IMR-90 (cell line): Measurements from ENCODE around the gene GIMAP7. TPM values are rescaled to one million over a fixed set of nuclear protein-coding genes. Genes with fewer than 3 reads are reported as not detected.

Experiments
- ATAC-seq: fragments of 200-7000 bp; cut with Tn5 transposase; 2 replicates; pipeline ENCODE4 v1.9.1; 2020; ENCODE audit warnings: low read depth, mild to moderate bottlenecking, moderate library complexity
- BruUV-seq: library from RNA; stranded (reverse); fragments of 400-500 nt; replicated peaks from 2 replicates; lab custom pipeline; 2021; lab: Mats Ljungman, UMichigan
- CTCF ChIA-PET: fragments of 300-600 bp; formaldehyde crosslinking; extraction: SDS; loops from one replicate; lab custom pipeline; 2021; ENCODE audit warnings: antibody characterized with exemption; lab: Yijun Ruan, JAX
- POLR2A ChIA-PET: fragments of 300-600 bp; sonication (Branson Sonifier 250); formaldehyde crosslinking; loops from one replicate; lab custom pipeline; 2022; ENCODE audit warnings: antibody characterized with exemption; ENCODE audit not compliant: unreplicated experiment; lab: Charles Lee
- DNase-seq: peaks from one replicate; pipeline ENCODE4 v3.0.0; 2013
- H2AFZ ChIP-seq: replicated peaks from 2 replicates; pipeline ENCODE3; 2013; ENCODE audit warnings: low read length, mild to moderate bottlenecking; ENCODE audit not compliant: poor library complexity
- H2AK5ac ChIP-seq: 2 replicates; pipeline ENCODE4 v1.6.1; 2013; ENCODE audit warnings: low read depth, low read length, inconsistent platforms
- H2AK9ac ChIP-seq: replicated peaks from 2 replicates; pipeline ENCODE3; 2013; ENCODE audit warnings: mild to moderate bottlenecking, low read depth, low read length, moderate library complexity; ENCODE audit not compliant: poor library complexity
- H2BK120ac ChIP-seq: 2 replicates; pipeline ENCODE4 v1.6.1; 2013; ENCODE audit warnings: low read depth, low read length, inconsistent platforms
- H2BK15ac ChIP-seq: 3 replicates; pipeline ENCODE4 v1.6.1; 2013; ENCODE audit warnings: low read depth, low read length, inconsistent platforms
- H2BK20ac ChIP-seq: 2 replicates; pipeline ENCODE4 v1.6.1; 2013; ENCODE audit warnings: low read depth, mild to moderate bottlenecking, inconsistent platforms, low read length, moderate library complexity
- H2BK5ac ChIP-seq: 2 replicates; pipeline ENCODE4 v1.6.1; 2013; ENCODE audit warnings: mild to moderate bottlenecking, low read depth, low read length, inconsistent platforms; ENCODE audit not compliant: poor library complexity, severe bottlenecking
- H3K14ac ChIP-seq: replicated peaks from 2 replicates; pipeline ENCODE4 v1.6.1; 2013; ENCODE audit warnings: low read depth, low read length, inconsistent platforms
- H3K18ac ChIP-seq: 2 replicates; pipeline ENCODE4 v1.6.1; 2013; ENCODE audit warnings: low read depth, low read length, control low read depth
- H3K23ac ChIP-seq: 2 replicates; pipeline ENCODE4 v1.6.1; 2013; ENCODE audit warnings: low read depth, low read length, inconsistent platforms
- H3K27ac ChIP-seq: 2 replicates; pipeline ENCODE4 v1.5.1; 2013; ENCODE audit warnings: mild to moderate bottlenecking, control low read depth, low read length; ENCODE audit not compliant: insufficient read depth
- H3K27me3 ChIP-seq: 2 replicates; pipeline ENCODE4 v1.6.1; 2013; ENCODE audit warnings: low read length; ENCODE audit not compliant: control insufficient read depth, insufficient read depth
- H3K36me3 ChIP-seq: 2 replicates; pipeline ENCODE4 v1.6.1; 2013; ENCODE audit warnings: low read length, mixed read lengths; ENCODE audit not compliant: control insufficient read depth, insufficient read depth
- H3K4ac ChIP-seq: 2 replicates; pipeline ENCODE4 v1.6.1; 2013; ENCODE audit warnings: low read depth, low read length, inconsistent platforms
- H3K4me1 ChIP-seq: 2 replicates; pipeline ENCODE4 v1.6.1; 2013; ENCODE audit warnings: low read length, mixed read lengths; ENCODE audit not compliant: control insufficient read depth, insufficient read depth
- H3K4me2 ChIP-seq: 2 replicates; pipeline ENCODE4 v1.6.1; 2013; ENCODE audit warnings: low read depth, mild to moderate bottlenecking, control low read depth, low read length, moderate library complexity
- H3K4me3 ChIP-seq: 2 replicates; pipeline ENCODE4 v1.5.1; 2013; ENCODE audit warnings: low read depth, mild to moderate bottlenecking, control low read depth, low read length, moderate library complexity; ENCODE audit not compliant: insufficient read depth
- H3K56ac ChIP-seq: 2 replicates; pipeline ENCODE4 v1.6.1; 2013; ENCODE audit warnings: low read length, inconsistent platforms; ENCODE audit not compliant: insufficient read depth; ENCODE audit errors: extremely low read depth
- H3K79me1 ChIP-seq, 2 experiments: 2 replicates each; pipeline ENCODE4 v1.6.1; 2013; ENCODE audit warnings: low read length in 2 of 2, inconsistent platforms in 1 of 2, low read depth in 1 of 2
- H3K9ac ChIP-seq: 2 replicates; pipeline ENCODE4 v1.6.1; 2013; ENCODE audit warnings: low read depth, low read length, control low read depth
- H3K9me1 ChIP-seq: 2 replicates; pipeline ENCODE4 v1.6.1; 2013; ENCODE audit warnings: low read length, inconsistent platforms; ENCODE audit not compliant: insufficient read depth
- H3K9me3 ChIP-seq: 2 replicates; pipeline ENCODE4 v1.6.1; 2013; ENCODE audit warnings: low read length; ENCODE audit not compliant: control insufficient read depth, insufficient read depth
- H4K20me1 ChIP-seq: 2 replicates; pipeline ENCODE4 v1.6.1; 2013; ENCODE audit warnings: low read length, inconsistent platforms; ENCODE audit not compliant: insufficient read depth
- H4K5ac ChIP-seq: 2 replicates; pipeline ENCODE4 v1.6.1; 2013; ENCODE audit warnings: mild to moderate bottlenecking, low read depth, low read length, control low read depth
- H4K8ac ChIP-seq, 2 experiments: 2 replicates each; pipeline ENCODE4 v1.6.1; 2013; ENCODE audit warnings: low read depth in 2 of 2, low read length in 2 of 2, control low read depth in 1 of 2, inconsistent platforms in 1 of 2
- H4K91ac ChIP-seq: 2 replicates; pipeline ENCODE4 v1.6.1; 2013; ENCODE audit warnings: low read depth, low read length, inconsistent platforms; ENCODE audit not compliant: insufficient read depth
- BHLHE40 ChIP-seq: fragments of 150-350 bp; IDR thresholded peaks from 2 replicates; pipeline ENCODE4 v1.6.1; 2016; ENCODE audit warnings: mild to moderate bottlenecking, low read depth, low read length
- CHD1 ChIP-seq: IDR thresholded peaks from 2 replicates; pipeline ENCODE4 v1.6.1; 2012; ENCODE audit warnings: low read depth, low read length, improper control_type of control experiment
- FOS ChIP-seq: fragments of 150-350 bp; IDR thresholded peaks from 2 replicates; pipeline ENCODE4 v1.6.1; 2016; ENCODE audit warnings: low read depth, low read length
- MAFK ChIP-seq: IDR thresholded peaks from 2 replicates; pipeline ENCODE4 v1.6.1; 2012; ENCODE audit warnings: low read depth, low read length, improper control_type of control experiment
- MXI1 ChIP-seq: IDR thresholded peaks from 2 replicates; pipeline ENCODE4 v1.6.1; 2012; ENCODE audit warnings: low read depth, mild to moderate bottlenecking, low read length, moderate library complexity, borderline replicate concordance
- NFE2L2 ChIP-seq: fragments of 150-350 bp; IDR thresholded peaks from 2 replicates; pipeline ENCODE4 v1.6.1; 2016; ENCODE audit warnings: low read depth, mild to moderate bottlenecking, low read length
- RCOR1 ChIP-seq: IDR thresholded peaks from 2 replicates; pipeline ENCODE4 v1.6.1; 2012; ENCODE audit warnings: mild to moderate bottlenecking, low read length, improper control_type of control experiment; ENCODE audit not compliant: insufficient replicate concordance
- SMC3 ChIP-seq: fragments of 150-350 bp; IDR thresholded peaks from 2 replicates; pipeline ENCODE4 v1.6.1; 2016; ENCODE audit warnings: low read depth, mild to moderate bottlenecking, antibody characterized with exemption, low read length, moderate library complexity
- WGBS, 2 experiments: methylation state at CpG; one replicate each; pipeline versions ENCODE4 v1.1.5 to v1.1.7; 2013; ENCODE audit warnings: missing lambda C conversion rate in 2 of 2; ENCODE audit not compliant: insufficient read length in 1 of 2; ENCODE audit errors: extremely low coverage in 2 of 2; 5-methylcytosine and 5-hydroxymethylcytosine counted together
- dilution Hi-C: fragments of 300-500 bp; cut with HindIII; formaldehyde crosslinking; loops from one replicate; pipeline ENCODE4 v1.14.3; 2018; ENCODE audit warnings: low sequenced_read_pairs; ENCODE audit not compliant: unreplicated experiment
- in situ Hi-C: fragments of 300-500 bp; cut with MboI; formaldehyde crosslinking; loops from 3 replicates; pipeline ENCODE4 v1.14.3; 2019; ENCODE audit warnings: low sequenced_read_pairs, inconsistent platforms, mixed read lengths
- intact Hi-C: fragments of 100-400 bp; cut with micrococcal nuclease; formaldehyde crosslinking; loops from 2 replicates; pipeline ENCODE4 v1.10.0; 2022
- polyA plus RNA-seq, 3 experiments: library from polyadenylated mRNA; depleted of rRNA; stranded (reverse); fragments of >200 nt; gene quantifications; 2 replicates each; pipeline ENCODE4 v1.2.3, GENCODE V29; 2012; ENCODE audit warnings: low replicate concordance in 1 of 3
- total RNA-seq: library from RNA; depleted of rRNA; stranded (reverse); fragments of >200 nt; gene quantifications from 2 replicates; pipeline ENCODE4 v1.2.3, GENCODE V29; 2012
- TF ChIP-seq, protein P1 (sequence below): conservative IDR thresholded peaks from 2 replicates; pipeline ENCODE4 v1.5.1; 2012; ENCODE audit warnings: mild to moderate bottlenecking, low read depth, low read length, improper control_type of control experiment
- TF ChIP-seq, protein P2 (sequence below): fragments of 150-350 bp; IDR thresholded peaks from 2 replicates; pipeline ENCODE4 v1.6.1; 2017; ENCODE audit warnings: mild to moderate bottlenecking, antibody characterized with exemption, low read length, low read depth

The GIMAP7 gene
- total and polyA plus RNA-seq, 2 of the 4 experiments (the other 2 are of a cell fraction) = not detected

DNA sequence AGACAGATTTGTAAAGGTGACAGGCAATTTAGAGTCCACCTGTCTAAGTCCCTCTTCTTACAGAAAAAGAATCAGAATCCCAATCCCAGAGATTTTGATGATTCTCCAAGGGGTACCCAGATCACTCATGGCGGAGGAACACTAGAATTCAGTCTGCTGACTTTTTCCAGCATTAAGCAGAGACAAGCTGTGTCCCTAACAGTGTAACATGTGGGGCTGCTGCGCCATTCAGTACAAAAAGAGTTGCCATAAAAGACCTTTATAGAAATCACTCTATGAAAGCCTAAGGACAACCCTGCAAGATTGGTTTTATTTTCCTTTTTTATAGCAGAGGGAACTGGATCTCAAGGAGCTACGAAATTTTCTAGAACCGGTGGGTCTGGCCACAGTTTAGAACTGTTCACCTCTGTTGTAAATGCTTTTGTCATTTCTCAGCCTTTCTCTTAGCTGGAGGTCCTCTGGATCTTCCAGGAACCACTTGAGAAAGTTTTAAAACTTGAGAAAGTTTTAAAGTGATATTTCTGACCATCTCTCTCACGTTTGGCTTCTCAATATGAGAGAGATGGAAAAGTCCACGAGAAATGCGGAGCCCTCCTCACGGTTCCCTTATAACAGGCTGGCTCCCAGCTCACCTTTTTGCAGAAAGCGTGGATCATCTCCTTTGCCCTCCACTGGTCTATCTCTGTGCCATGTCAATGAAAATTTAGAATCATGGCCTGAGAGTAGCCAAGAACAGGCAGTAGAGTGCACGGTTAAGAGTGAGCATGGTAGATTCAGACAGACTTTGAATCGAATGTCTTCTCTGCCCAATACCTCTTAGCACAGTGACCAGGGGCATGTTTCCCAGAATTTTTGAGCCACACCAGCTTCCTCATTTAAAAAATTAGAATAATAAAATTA, 826 bp downstream of the GIMAP7 start:
- H3K36me3 ChIP-seq = no peaks in the 10 kb centered on the region
- no peak for TF ChIP-seq NFE2L2
- TF ChIP-seq SMC3 = no peak
- no peak for TF ChIP-seq RCOR1
- TF ChIP-seq FOS = no peak
- TF ChIP-seq, protein P1, sequence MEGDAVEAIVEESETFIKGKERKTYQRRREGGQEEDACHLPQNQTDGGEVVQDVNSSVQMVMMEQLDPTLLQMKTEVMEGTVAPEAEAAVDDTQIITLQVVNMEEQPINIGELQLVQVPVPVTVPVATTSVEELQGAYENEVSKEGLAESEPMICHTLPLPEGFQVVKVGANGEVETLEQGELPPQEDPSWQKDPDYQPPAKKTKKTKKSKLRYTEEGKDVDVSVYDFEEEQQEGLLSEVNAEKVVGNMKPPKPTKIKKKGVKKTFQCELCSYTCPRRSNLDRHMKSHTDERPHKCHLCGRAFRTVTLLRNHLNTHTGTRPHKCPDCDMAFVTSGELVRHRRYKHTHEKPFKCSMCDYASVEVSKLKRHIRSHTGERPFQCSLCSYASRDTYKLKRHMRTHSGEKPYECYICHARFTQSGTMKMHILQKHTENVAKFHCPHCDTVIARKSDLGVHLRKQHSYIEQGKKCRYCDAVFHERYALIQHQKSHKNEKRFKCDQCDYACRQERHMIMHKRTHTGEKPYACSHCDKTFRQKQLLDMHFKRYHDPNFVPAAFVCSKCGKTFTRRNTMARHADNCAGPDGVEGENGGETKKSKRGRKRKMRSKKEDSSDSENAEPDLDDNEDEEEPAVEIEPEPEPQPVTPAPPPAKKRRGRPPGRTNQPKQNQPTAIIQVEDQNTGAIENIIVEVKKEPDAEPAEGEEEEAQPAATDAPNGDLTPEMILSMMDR = no peak
- TF ChIP-seq, protein P2, sequence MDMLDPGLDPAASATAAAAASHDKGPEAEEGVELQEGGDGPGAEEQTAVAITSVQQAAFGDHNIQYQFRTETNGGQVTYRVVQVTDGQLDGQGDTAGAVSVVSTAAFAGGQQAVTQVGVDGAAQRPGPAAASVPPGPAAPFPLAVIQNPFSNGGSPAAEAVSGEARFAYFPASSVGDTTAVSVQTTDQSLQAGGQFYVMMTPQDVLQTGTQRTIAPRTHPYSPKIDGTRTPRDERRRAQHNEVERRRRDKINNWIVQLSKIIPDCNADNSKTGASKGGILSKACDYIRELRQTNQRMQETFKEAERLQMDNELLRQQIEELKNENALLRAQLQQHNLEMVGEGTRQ = no peak
- no peak for TF ChIP-seq MXI1
- TF ChIP-seq BHLHE40 = no peak
- no peak for TF ChIP-seq CHD1
- TF ChIP-seq MAFK = no peak
- no peak for DNase-seq
- H2BK5ac ChIP-seq = no peak overlapping the region
- no peak overlapping the region for H4K8ac ChIP-seq
- H2AFZ ChIP-seq = no peak overlapping the region
- H3K9ac ChIP-seq = no peak overlapping the region
- in situ Hi-C loops = no loop called here
- H3K9me3 ChIP-seq = peaks cover 8% of the 10 kb centered on the region; the same call in 1 of the 2 replicates
- WGBS, 2 experiments = 30% methylated on average over 2 of the region's 11 CpGs; no CpG with 5 or more reads in 1 of the 2 experiments
- no peak overlapping the region for H3K23ac ChIP-seq
- CTCF ChIA-PET = no interaction called here
- no peak overlapping the region for H3K56ac ChIP-seq
- H2BK120ac ChIP-seq = no peak overlapping the region
- no peak overlapping the region for H3K27ac ChIP-seq
- no peak overlapping the region for H2BK15ac ChIP-seq
- intact Hi-C loops = no loop called here
- H2AK9ac ChIP-seq = no peak overlapping the region
- no peaks in the 10 kb centered on the region for H3K27me3 ChIP-seq
- no peaks in the 10 kb centered on the region for H3K9me1 ChIP-seq
- H3K79me1 ChIP-seq = no peaks in the 10 kb centered on the region
- H2BK20ac ChIP-seq = no peak overlapping the region
- ATAC-seq = no peak
- no peaks in the 10 kb centered on the region for H4K20me1 ChIP-seq
- H2AK5ac ChIP-seq = no peak overlapping the region
- POLR2A ChIA-PET = no interaction called here
- no peak overlapping the region for H3K18ac ChIP-seq
- BruUV-seq = no TSS peak
- no peak overlapping the region for H4K91ac ChIP-seq
- no peak overlapping the region for H3K4me2 ChIP-seq
- H4K5ac ChIP-seq = no peak overlapping the region
- H3K4me3 ChIP-seq = no peak overlapping the region
- no peaks in the 10 kb centered on the region for H3K4me1 ChIP-seq
- no peak overlapping the region for H3K14ac ChIP-seq
- no peak overlapping the region for H3K4ac ChIP-seq
- dilution Hi-C loops = no loop called here
